NCI-H2196 treated with DMSO at 0.1 percent for 48 hours (cell line): ENCODE results near the gene PLEKHH1.

Experiments
- DNase-seq: peaks from one replicate; lab custom pipeline; 2025; ENCODE audit not compliant: unreplicated experiment; lab: John Stamatoyannopoulos, UW

Gene PLEKHH1

GRCh38 chr14:67562025-67562775 lies 29.1 kb downstream of the PLEKHH1 start:
- DNase-seq: no peak

- DNase-seq: no peak
These were observed 29.7 kb downstream of the PLEKHH1 start for GRCh38 chr14:67562776-67563150.

GRCh38 chr14:67564236-67564635 lies 31.1 kb downstream of the PLEKHH1 start:
- DNase-seq: no peak

- no peak for DNase-seq
These were observed 33.8 kb downstream of the PLEKHH1 start for GRCh38 chr14:67566908-67567307.

- no peak for DNase-seq
These were observed 34.6 kb downstream of the PLEKHH1 start for GRCh38 chr14:67567654-67568053.

GRCh38 chr14:67569011-67569650 lies 36.0 kb downstream of the PLEKHH1 start:
- no peak for DNase-seq

GRCh38 chr14:67569651-67570290 lies 36.7 kb downstream of the PLEKHH1 start:
- no peak for DNase-seq

GRCh38 chr14:67570453-67570852 lies 37.4 kb downstream of the PLEKHH1 start:
- DNase-seq: no peak

GRCh38 chr14:67571275-67571990 lies 38.3 kb downstream of the PLEKHH1 start:
- no peak for DNase-seq

- DNase-seq: no peak
These were observed 38.9 kb downstream of the PLEKHH1 start for GRCh38 chr14:67571991-67572323.

GRCh38 chr14:67572608-67573007 lies 39.5 kb downstream of the PLEKHH1 start:
- no peak for DNase-seq

GRCh38 chr14:67573228-67574010 lies 40.3 kb downstream of the PLEKHH1 start:
- no peak for DNase-seq

- no peak for DNase-seq
These were observed 41.1 kb downstream of the PLEKHH1 start for GRCh38 chr14:67574156-67574555.

- DNase-seq: no peak
These were observed 41.7 kb downstream of the PLEKHH1 start for GRCh38 chr14:67574806-67575205.

- no peak for DNase-seq
These were observed 42.6 kb downstream of the PLEKHH1 start for GRCh38 chr14:67575684-67576083.

- no peak for DNase-seq
These were observed 43.3 kb downstream of the PLEKHH1 start for GRCh38 chr14:67576216-67576955.

- no peak for DNase-seq
These were observed 44.2 kb downstream of the PLEKHH1 start for GRCh38 chr14:67577181-67577808.

- no peak for DNase-seq
These were observed 45.0 kb downstream of the PLEKHH1 start for GRCh38 chr14:67577909-67578749.

GRCh38 chr14:67579040-67579439 lies 46.0 kb downstream of the PLEKHH1 start:
- no peak for DNase-seq
